ENCODE results near the gene MACROD2.

- TF ChIP-seq POLR2A (IDR thresholded peaks at IDR 0.05) (no peak), CTCF (IDR thresholded peaks at IDR 0.05) (no peak)
Observed at GRCh38 chr20:14916360-14916920, 921.1 kb downstream of the MACROD2 start.

Measured in body of pancreas (tissue), 4 donors.